ENCODE measurements around the gene SATL1. TPM values are rescaled to one million over a fixed set of nuclear protein-coding genes. Genes with fewer than 3 reads are reported as not detected.

Gene SATL1
- total RNA-seq, 1 donor from 2014 or later = 0.36 TPM

GRCh38 chrX:85196319-85196718 lies 47.3 kb downstream of the SATL1 start:
- no peak for TF ChIP-seq CTCF (IDR thresholded peaks at IDR 0.05; ENCODE audit: unreplicated experiment)
- no peak for DNase-seq (ENCODE audit: low spot score, unreplicated experiment)
- H3K4me3 Mint-ChIP-seq (ENCODE audit: low read depth) = no peak overlapping the region
- H3K9me3 Mint-ChIP-seq (ENCODE audit: low read depth) = peaks cover 42% of the 10 kb centered on the region
- H3K27ac Mint-ChIP-seq = no peak overlapping the region
- H3K4me1 Mint-ChIP-seq (ENCODE audit: low read depth) = no peaks in the 10 kb centered on the region
- no peaks in the 10 kb centered on the region for H3K27me3 Mint-ChIP-seq
- H3K36me3 Mint-ChIP-seq (ENCODE audit: insufficient read depth) = peaks cover 3% of the 10 kb centered on the region

GRCh38 chrX:85159644-85160043 lies 83.9 kb downstream of the SATL1 start:
- H3K4me3 Mint-ChIP-seq (ENCODE audit: low read depth) = no peak overlapping the region

GRCh38 chrX:85140964-85141363 lies 102.6 kb downstream of the SATL1 start:
- H3K4me3 Mint-ChIP-seq (ENCODE audit: low read depth) = no peak overlapping the region
- no peaks in the 10 kb centered on the region for H3K36me3 Mint-ChIP-seq (ENCODE audit: insufficient read depth)
- no peak overlapping the region for H3K27ac Mint-ChIP-seq
- TF ChIP-seq CTCF (IDR thresholded peaks at IDR 0.05; ENCODE audit: unreplicated experiment) = no peak
- no peak for DNase-seq (ENCODE audit: low spot score, unreplicated experiment)
- H3K4me1 Mint-ChIP-seq (ENCODE audit: low read depth) = no peaks in the 10 kb centered on the region
- peaks cover 5% of the 10 kb centered on the region for H3K9me3 Mint-ChIP-seq (ENCODE audit: low read depth)
- H3K27me3 Mint-ChIP-seq = no peaks in the 10 kb centered on the region

More at GRCh38 chrX:85159644-85160043, 83.9 kb downstream of the SATL1 start:
- peaks cover 33% of the 10 kb centered on the region for H3K9me3 Mint-ChIP-seq (ENCODE audit: low read depth)
- H3K27ac Mint-ChIP-seq = no peak overlapping the region
- TF ChIP-seq CTCF (IDR thresholded peaks at IDR 0.05; ENCODE audit: unreplicated experiment) = no peak
- peaks cover 2% of the 10 kb centered on the region for H3K4me1 Mint-ChIP-seq (ENCODE audit: low read depth)
- no peaks in the 10 kb centered on the region for H3K27me3 Mint-ChIP-seq
- no peaks in the 10 kb centered on the region for H3K36me3 Mint-ChIP-seq (ENCODE audit: insufficient read depth)
- DNase-seq (ENCODE audit: low spot score, unreplicated experiment) = no peak

- no peak overlapping the region for H3K4me3 Mint-ChIP-seq (ENCODE audit: low read depth)
- no peak for DNase-seq (ENCODE audit: low spot score, unreplicated experiment)
- TF ChIP-seq CTCF (IDR thresholded peaks at IDR 0.05; ENCODE audit: unreplicated experiment) = no peak
- no peaks in the 10 kb centered on the region for H3K36me3 Mint-ChIP-seq (ENCODE audit: insufficient read depth)
- peaks cover 9% of the 10 kb centered on the region for H3K9me3 Mint-ChIP-seq (ENCODE audit: low read depth)
- H3K27me3 Mint-ChIP-seq = no peaks in the 10 kb centered on the region
- no peaks in the 10 kb centered on the region for H3K4me1 Mint-ChIP-seq (ENCODE audit: low read depth)
- no peak overlapping the region for H3K27ac Mint-ChIP-seq
Measured at GRCh38 chrX:85139422-85139821, 104.2 kb downstream of the SATL1 start.

GRCh38 chrX:85136409-85136808 lies 107.2 kb downstream of the SATL1 start:
- H3K36me3 Mint-ChIP-seq (ENCODE audit: insufficient read depth) = no peaks in the 10 kb centered on the region
- DNase-seq (ENCODE audit: low spot score, unreplicated experiment) = no peak
- H3K27ac Mint-ChIP-seq = no peak overlapping the region
- no peak for TF ChIP-seq CTCF (IDR thresholded peaks at IDR 0.05; ENCODE audit: unreplicated experiment)
- H3K27me3 Mint-ChIP-seq = no peaks in the 10 kb centered on the region
- H3K9me3 Mint-ChIP-seq (ENCODE audit: low read depth) = peaks cover 17% of the 10 kb centered on the region
- H3K4me3 Mint-ChIP-seq (ENCODE audit: low read depth) = no peak overlapping the region
- no peaks in the 10 kb centered on the region for H3K4me1 Mint-ChIP-seq (ENCODE audit: low read depth)
